ENCODE data around the gene TPM2. TPM values are rescaled to one million over a fixed set of nuclear protein-coding genes. Genes with fewer than 3 reads are reported as not detected.

Gene TPM2
- total and polyA plus RNA-seq, 9 of the 15 experiments (the other 6 are each of a cell fraction or from before 2014, with no cell fraction given), result 0.28 to 16.1 (median 4.5) TPM

GRCh38 chr9:35664531-35665470 is 24.9 kb downstream of the TPM2 start, which contains the start of gene ARHGEF39 (continued):
- TF ChIP-seq PCBP1 (IDR thresholded peaks at IDR 0.05; ENCODE audit: low read depth, low read length, poor library complexity, severe bottlenecking) (no peak), CTBP1 (IDR thresholded peaks at IDR 0.05; ENCODE audit: borderline replicate concordance) (peak; percentile 51; the same call in 1 of the 2 replicates), TBP (optimal IDR thresholded peaks at IDR 0.05; ENCODE audit: low read depth, low read length) (peak; percentile 26), ARHGAP35 (IDR thresholded peaks at IDR 0.05; ENCODE audit: partially characterized antibody) (no peak), ZNF311 (CRISPR knock-in tag; IDR thresholded peaks at IDR 0.05) (no peak), KDM4B (IDR thresholded peaks at IDR 0.05; ENCODE audit: borderline replicate concordance in 2 of 2, low read depth in 1 of 2) (no peak), TCF15 (CRISPR knock-in tag; IDR thresholded peaks at IDR 0.05) (no peak), BRF2 (IDR thresholded peaks at IDR 0.05; ENCODE audit: borderline replicate concordance, insufficient read depth, insufficient read length) (no peak), ZNF24 (IDR thresholded peaks at IDR 0.05) (no peak), MEF2A (IDR thresholded peaks at IDR 0.05; ENCODE audit: control insufficient read depth, low read depth, low read length) (no peak), EWSR1 (IDR thresholded peaks at IDR 0.05; ENCODE audit: borderline replicate concordance, low read depth, partially characterized antibody) (no peak), FOXP1 (CRISPR knock-in tag; IDR thresholded peaks at IDR 0.05) (no peak), ZBTB34 (CRISPR knock-in tag; IDR thresholded peaks at IDR 0.05) (no peak), SMAD4 (CRISPR knock-in tag; conservative IDR thresholded peaks at IDR 0.05) (no peak), HINFP (tag; conservative IDR thresholded peaks at IDR 0.05; ENCODE audit: low read depth) (no peak), ATF7 (IDR thresholded peaks at IDR 0.05) (peak; percentile 49; the same call in 1 of the 2 replicates), ZNF696 (CRISPR knock-in tag; conservative IDR thresholded peaks at IDR 0.05) (no peak), GATAD2B (IDR thresholded peaks at IDR 0.05; ENCODE audit: borderline replicate concordance) (peak; percentile 46; the same call in 1 of the 2 replicates), HMGN3 (IDR thresholded peaks at IDR 0.05; ENCODE audit: borderline replicate concordance, extremely low read depth, insufficient read length, low read depth, low read length) (peak; percentile 66), SMARCA5 (IDR thresholded peaks at IDR 0.05) (no peak), LCOR (CRISPR knock-in tag; IDR thresholded peaks at IDR 0.05) (no peak), ZNF511 (CRISPR knock-in tag; IDR thresholded peaks at IDR 0.05) (no peak), MAFG (tag; conservative IDR thresholded peaks at IDR 0.05) (no peak)
